ENCODE results near the gene AKT1S1. TPM values are rescaled to one million over a fixed set of nuclear protein-coding genes. Genes with fewer than 3 reads are reported as not detected.
A peak's percentile ranks its signal among the peaks of the same experiment; 100 is the strongest.
"Not testable (repeated sequence)": the region's sequence is repeated elsewhere in the genome, so short reads cannot be mapped to it uniquely, and the experiment has no call there.

The AKT1S1 gene
- total RNA-seq, 2 experiments from 2014 or later = 17.5 to 18.9 TPM

DNA sequence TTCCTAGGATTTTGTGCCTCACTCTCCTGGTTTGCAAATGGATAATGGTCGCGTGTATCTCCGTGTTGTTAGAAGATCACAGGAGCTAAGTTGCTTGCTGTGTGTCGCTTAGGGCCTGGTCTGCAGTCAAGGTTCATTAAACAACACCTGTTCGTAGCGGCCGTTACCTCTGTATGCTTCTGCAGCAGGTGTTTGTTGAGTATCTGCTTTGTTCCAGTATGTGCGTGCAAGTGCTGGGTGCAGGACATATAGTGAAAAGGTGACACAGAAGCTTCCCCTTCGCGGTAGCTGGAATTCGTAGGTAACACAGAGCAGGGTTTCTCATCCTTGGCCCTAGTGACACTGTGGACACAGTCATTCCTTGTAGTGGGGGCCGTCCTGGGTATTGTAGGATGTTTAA lies 53.7 kb downstream of the AKT1S1 start:
- H3K27me3 Mint-ChIP-seq = no peaks in the 10 kb centered on the region
- no peak overlapping the region for H3K4me3 Mint-ChIP-seq
- no peak for DNase-seq
- H3K27ac Mint-ChIP-seq = no peak overlapping the region
- ChIA-PET CTCF (interaction anchor here (0.5 to 1.2 kb wide), 4 partner anchors 10 to 1215 kb away, joined by 3 read pairs; no protein-coding TSS in a partner anchor), POLR2A (no interaction called here)
- peaks cover 17% of the 10 kb centered on the region for H3K36me3 Mint-ChIP-seq (ENCODE audit: low read depth)
- peaks cover 16% of the 10 kb centered on the region for H3K4me1 Mint-ChIP-seq
- H3K9me3 Mint-ChIP-seq = no peaks in the 10 kb centered on the region

- Mint-ChIP-seq H3K4me1 (peaks cover 23% of the 10 kb centered on the region), H3K27ac (no peak overlapping the region), H3K9me3 (no peaks in the 10 kb centered on the region), H3K36me3 (ENCODE audit: low read depth) (peaks cover 15% of the 10 kb centered on the region), H3K27me3 (no peaks in the 10 kb centered on the region), H3K4me3 (peak overlapping the region; percentile 41)
- DNase-seq = no peak
- ChIA-PET CTCF (interaction anchor here (1.7 kb wide), 1 partner anchor 10 kb away, joined by 5 read pairs; no protein-coding TSS in a partner anchor), POLR2A (interaction anchor here (0.7 kb wide), 1 partner anchor 934 kb away, joined by 6 read pairs; no protein-coding TSS in a partner anchor)
Measured at GRCh38 chr19:49820125-49820524, 57.0 kb downstream of the AKT1S1 start.

DNA sequence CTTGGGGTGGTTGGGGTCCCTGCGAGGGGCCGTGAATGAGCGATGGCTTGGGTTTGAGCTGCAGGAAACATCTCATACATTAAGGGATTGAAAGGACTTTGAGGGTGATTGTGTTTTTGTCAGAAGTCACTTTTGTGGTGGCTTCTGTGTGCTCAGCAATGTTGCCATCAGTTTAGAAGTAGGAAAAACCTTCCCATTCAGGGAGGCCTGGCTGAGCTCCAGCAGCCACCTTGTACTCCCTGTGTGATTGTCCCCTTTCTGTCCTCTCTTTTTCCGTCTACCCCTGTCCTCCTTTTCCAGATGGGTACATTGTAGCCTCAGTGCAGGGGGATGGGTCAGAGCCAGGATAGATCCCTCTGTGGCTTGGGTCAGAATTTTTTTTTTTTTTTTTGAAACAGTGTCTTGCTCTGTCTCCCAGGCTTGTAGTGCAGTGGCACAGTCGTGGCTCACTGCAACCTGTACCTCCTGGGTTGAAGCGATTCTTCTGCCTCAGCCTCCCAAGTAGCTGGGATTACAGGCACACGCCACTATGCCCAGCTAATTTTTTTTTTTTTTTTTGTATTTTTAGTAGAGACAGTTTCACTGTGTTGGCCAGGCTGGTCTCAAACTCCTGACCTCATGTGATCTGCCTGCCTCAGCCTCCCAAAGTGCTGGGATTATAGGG lies 57.6 kb downstream of the AKT1S1 start:
- Mint-ChIP-seq H3K27ac (peak overlapping the region; percentile 99), H3K4me1 (peaks cover 25% of the 10 kb centered on the region), H3K4me3 (peak overlapping the region; percentile 98), H3K36me3 (ENCODE audit: low read depth) (peaks cover 15% of the 10 kb centered on the region)
- not testable (repeated sequence) for H3K27me3 Mint-ChIP-seq, DNase-seq, H3K9me3 Mint-ChIP-seq
- ChIA-PET CTCF (interaction anchor here (0.5 to 1.7 kb wide), 4 partner anchors 9 to 85 kb away, joined by 3 to 5 read pairs (median 4); no protein-coding TSS in a partner anchor), POLR2A (interaction anchor here (0.7 kb wide), 1 partner anchor 935 kb away, joined by 6 read pairs; no protein-coding TSS in a partner anchor)

Small RNA genes within 50 kb of the gene (microRNA-seq; reads per million reads assigned to microRNA genes)
- gene MIR4749 (ENCODE audit: borderline microRNAs expressed, borderline replicate concordance) (0.63 reads per million), gene MIR4750 (ENCODE audit: borderline microRNAs expressed, borderline replicate concordance) (not detected), gene MIR6800 (ENCODE audit: borderline microRNAs expressed, borderline replicate concordance) (not detected)

Other genes with a start within 250 kb of the AKT1S1 start
- gene RRAS, start 237.2 kb downstream of the AKT1S1 start, total RNA-seq = 1 to 10 TPM; 9.0 to 9.5 TPM
- 10 to 100 TPM; 48.1 to 59.9 TPM for gene SCAF1, start 235.1 kb downstream of the AKT1S1 start, total RNA-seq
- gene IRF3, start 211.5 kb downstream of the AKT1S1 start, total RNA-seq = 100 to 1,000 TPM; 157 to 168 TPM
- gene BCL2L12, start 211.4 kb downstream of the AKT1S1 start, total RNA-seq = 10 to 100 TPM; 73.9 to 80.7 TPM
- 100 to 1,000 TPM; 125 to 130 TPM for gene PRMT1, start 200.1 kb downstream of the AKT1S1 start, total RNA-seq
- gene ADM5, start 187.8 kb downstream of the AKT1S1 start, total RNA-seq = 1 to 10 TPM; 3.7 to 4.9 TPM
- 1 to 10 TPM in 1 of 2 experiments, under 1 TPM in 1; 0.79 to 1.3 TPM for gene CPT1C, start 186.2 kb downstream of the AKT1S1 start, total RNA-seq
- gene TSKS, start 114.0 kb downstream of the AKT1S1 start, total RNA-seq = 1 to 10 TPM; 4.5 to 5.4 TPM
- gene AP2A1, start 110.4 kb downstream of the AKT1S1 start, total RNA-seq = 10 to 100 TPM; 77.2 to 87.9 TPM
- 10 to 100 TPM; 13.3 to 13.9 TPM for gene FUZ, start 64.1 kb downstream of the AKT1S1 start, total RNA-seq
- gene MED25, start 59.1 kb downstream of the AKT1S1 start, total RNA-seq = 10 to 100 TPM; 57.9 to 62.7 TPM
- 10 to 100 TPM; 60.7 to 76.8 TPM for gene PTOV1, start 26.2 kb downstream of the AKT1S1 start, total RNA-seq
- gene PNKP, start 9.8 kb downstream of the AKT1S1 start, total RNA-seq = 100 to 1,000 TPM; 105 to 131 TPM
- gene TBC1D17, start 347 bp upstream of the AKT1S1 start, total RNA-seq = 10 to 100 TPM; 33.2 to 33.8 TPM
- 1 to 10 TPM; 3.7 to 4.2 TPM for gene IL4I1, start 19.5 kb upstream of the AKT1S1 start, total RNA-seq
- gene ATF5, start 51.9 kb upstream of the AKT1S1 start, total RNA-seq = 10 to 100 TPM; 10.5 to 12.1 TPM
- 100 to 1,000 TPM; 111 to 127 TPM for gene NUP62, start 52.1 kb upstream of the AKT1S1 start, total RNA-seq
- gene SIGLEC11, start 83.8 kb upstream of the AKT1S1 start, total RNA-seq = not detected
- 10 to 100 TPM; 75.4 to 86.9 TPM for gene VRK3, start 148.0 kb upstream of the AKT1S1 start, total RNA-seq
- 10 to 100 TPM; 10.0 to 10.6 TPM for gene ZNF473, start 148.7 kb upstream of the AKT1S1 start, total RNA-seq